Measurements from ENCODE around the gene FERMT1. TPM values are rescaled to one million over a fixed set of nuclear protein-coding genes. Genes with fewer than 3 reads are reported as not detected.

The FERMT1 gene
- total and polyA plus RNA-seq, 2 of the 4 experiments (the other 2 are of a cell fraction) = 1.8 to 2.3 TPM

DNA sequence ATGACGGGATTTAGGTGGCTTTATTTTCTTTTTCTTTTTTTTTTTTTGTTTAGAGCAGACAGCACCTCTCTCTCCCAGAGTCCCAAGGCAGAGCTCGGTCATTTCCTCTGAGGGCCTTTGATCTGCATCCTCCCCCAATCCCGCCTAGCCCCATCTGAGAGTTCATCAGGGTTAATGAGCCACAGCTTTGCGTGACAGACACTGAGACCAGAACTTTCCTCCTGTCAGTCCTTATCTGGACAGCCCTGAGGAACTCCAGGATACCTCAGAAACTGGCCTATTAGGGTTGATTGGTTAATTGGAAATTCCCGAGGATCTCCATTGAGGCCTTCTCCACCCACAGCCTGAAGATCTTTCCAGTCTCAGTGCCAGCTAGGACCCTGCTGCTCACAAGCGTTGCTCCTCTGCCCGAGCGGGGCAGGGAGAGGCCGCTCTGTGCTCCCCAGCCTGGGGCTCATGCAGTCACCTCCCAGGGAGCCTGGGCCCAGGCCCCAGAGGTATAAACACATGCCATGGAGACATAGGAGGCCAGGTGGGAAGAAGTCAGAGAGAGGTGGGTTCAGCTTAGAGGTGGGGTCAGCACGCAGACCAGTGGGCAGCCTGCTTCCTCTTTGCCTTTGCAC, 67.6 kb downstream of the FERMT1 start:
- ATAC-seq (ENCODE audit: low read depth) (no peak), DNase-seq (no peak)
- Histone ChIP-seq H3K56ac (ENCODE audit: extremely low read depth, insufficient read depth, low read length) (no peak overlapping the region), H3K4me1 (ENCODE audit: control insufficient read depth, insufficient read depth, low read length) (peaks cover 3% of the 10 kb centered on the region), H3K18ac (ENCODE audit: low read depth, low read length) (no peak overlapping the region), H3K4ac (ENCODE audit: low read depth, low read length) (no peak overlapping the region), H2AK9ac (replicated peaks; ENCODE audit: low read depth, low read length, poor library complexity) (no peak overlapping the region), H2BK20ac (ENCODE audit: low read depth, low read length) (no peak overlapping the region), H2BK5ac (ENCODE audit: low read depth, low read length, poor library complexity, severe bottlenecking) (no peak overlapping the region), H3K27me3 (ENCODE audit: control insufficient read depth, insufficient read depth, low read length) (peaks cover 18% of the 10 kb centered on the region), H2BK120ac (ENCODE audit: low read depth, low read length) (no peak overlapping the region), H4K5ac (ENCODE audit: low read depth, low read length) (no peak overlapping the region), H3K9me1 (ENCODE audit: insufficient read depth, low read length) (no peaks in the 10 kb centered on the region), H3K27ac (ENCODE audit: insufficient read depth, low read length) (no peak overlapping the region), H4K91ac (ENCODE audit: insufficient read depth, low read depth, low read length) (no peak overlapping the region), H3K79me1 (ENCODE audit: low read depth in 1 of 2, low read length in 2 of 2) (no peaks in the 10 kb centered on the region), H3K23ac (ENCODE audit: low read depth, low read length) (no peak overlapping the region), H2AK5ac (ENCODE audit: low read depth, low read length) (no peak overlapping the region), H2AFZ (replicated peaks; ENCODE audit: low read length, poor library complexity) (peak overlapping the region; percentile 11), H4K8ac (ENCODE audit: low read depth in 2 of 2, low read length in 2 of 2) (no peak overlapping the region), H4K20me1 (ENCODE audit: insufficient read depth, low read length) (no peaks in the 10 kb centered on the region), H2BK15ac (ENCODE audit: low read depth, low read length) (no peak overlapping the region), H3K9ac (ENCODE audit: low read depth, low read length) (no peak overlapping the region), H3K9me3 (ENCODE audit: control insufficient read depth, insufficient read depth, low read length) (no peaks in the 10 kb centered on the region), H3K36me3 (ENCODE audit: control insufficient read depth, insufficient read depth, low read length) (no peaks in the 10 kb centered on the region), H3K4me2 (ENCODE audit: low read depth, low read length) (no peak overlapping the region), H3K14ac (replicated peaks; ENCODE audit: low read depth, low read length) (no peak overlapping the region), H3K4me3 (ENCODE audit: insufficient read depth, low read depth, low read length) (no peak overlapping the region)
- in situ Hi-C loops (cut with MboI; ENCODE audit: low sequenced_read_pairs) = no loop called here
- dilution Hi-C loops (cut with HindIII; ENCODE audit: low sequenced_read_pairs, unreplicated experiment) = no loop called here
- no TSS peak for BruUV-seq (replicated peaks)
- WGBS, 2 experiments (ENCODE audit: extremely low coverage in 2 of 2, insufficient read length in 1 of 2) = no CpG with 5 or more reads among the region's 10 CpGs
- ChIA-PET POLR2A (ENCODE audit: unreplicated experiment) (no interaction called here), CTCF (no interaction called here)
- intact Hi-C loops (cut with micrococcal nuclease) = no loop called here
- no peak for TF ChIP-seq SMC3 (IDR thresholded peaks at IDR 0.05; ENCODE audit: low read depth, low read length)
- no peak for TF ChIP-seq CHD1 (IDR thresholded peaks at IDR 0.05; ENCODE audit: low read depth, low read length)
- no peak for TF ChIP-seq MAZ (IDR thresholded peaks at IDR 0.05; ENCODE audit: borderline replicate concordance, low read depth, low read length)
- no peak for TF ChIP-seq MAFK (IDR thresholded peaks at IDR 0.05; ENCODE audit: low read depth, low read length)
- TF ChIP-seq, protein P1, sequence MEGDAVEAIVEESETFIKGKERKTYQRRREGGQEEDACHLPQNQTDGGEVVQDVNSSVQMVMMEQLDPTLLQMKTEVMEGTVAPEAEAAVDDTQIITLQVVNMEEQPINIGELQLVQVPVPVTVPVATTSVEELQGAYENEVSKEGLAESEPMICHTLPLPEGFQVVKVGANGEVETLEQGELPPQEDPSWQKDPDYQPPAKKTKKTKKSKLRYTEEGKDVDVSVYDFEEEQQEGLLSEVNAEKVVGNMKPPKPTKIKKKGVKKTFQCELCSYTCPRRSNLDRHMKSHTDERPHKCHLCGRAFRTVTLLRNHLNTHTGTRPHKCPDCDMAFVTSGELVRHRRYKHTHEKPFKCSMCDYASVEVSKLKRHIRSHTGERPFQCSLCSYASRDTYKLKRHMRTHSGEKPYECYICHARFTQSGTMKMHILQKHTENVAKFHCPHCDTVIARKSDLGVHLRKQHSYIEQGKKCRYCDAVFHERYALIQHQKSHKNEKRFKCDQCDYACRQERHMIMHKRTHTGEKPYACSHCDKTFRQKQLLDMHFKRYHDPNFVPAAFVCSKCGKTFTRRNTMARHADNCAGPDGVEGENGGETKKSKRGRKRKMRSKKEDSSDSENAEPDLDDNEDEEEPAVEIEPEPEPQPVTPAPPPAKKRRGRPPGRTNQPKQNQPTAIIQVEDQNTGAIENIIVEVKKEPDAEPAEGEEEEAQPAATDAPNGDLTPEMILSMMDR (conservative IDR thresholded peaks at IDR 0.05; ENCODE audit: low read depth, low read length) = no peak
- no peak for TF ChIP-seq RCOR1 (IDR thresholded peaks at IDR 0.05; ENCODE audit: insufficient replicate concordance, low read length)
- TF ChIP-seq, protein P2, sequence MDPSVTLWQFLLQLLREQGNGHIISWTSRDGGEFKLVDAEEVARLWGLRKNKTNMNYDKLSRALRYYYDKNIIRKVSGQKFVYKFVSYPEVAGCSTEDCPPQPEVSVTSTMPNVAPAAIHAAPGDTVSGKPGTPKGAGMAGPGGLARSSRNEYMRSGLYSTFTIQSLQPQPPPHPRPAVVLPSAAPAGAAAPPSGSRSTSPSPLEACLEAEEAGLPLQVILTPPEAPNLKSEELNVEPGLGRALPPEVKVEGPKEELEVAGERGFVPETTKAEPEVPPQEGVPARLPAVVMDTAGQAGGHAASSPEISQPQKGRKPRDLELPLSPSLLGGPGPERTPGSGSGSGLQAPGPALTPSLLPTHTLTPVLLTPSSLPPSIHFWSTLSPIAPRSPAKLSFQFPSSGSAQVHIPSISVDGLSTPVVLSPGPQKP (IDR thresholded peaks at IDR 0.05; ENCODE audit: borderline replicate concordance, low read depth, low read length) = no peak
- TF ChIP-seq FOS (IDR thresholded peaks at IDR 0.05; ENCODE audit: low read depth, low read length) = no peak
- TF ChIP-seq NFE2L2 (IDR thresholded peaks at IDR 0.05; ENCODE audit: low read depth, low read length) = no peak
- TF ChIP-seq POLR2A (IDR thresholded peaks at IDR 0.05; ENCODE audit: low read depth, low read length) = no peak
- no peak for TF ChIP-seq RAD21 (IDR thresholded peaks at IDR 0.05; ENCODE audit: low read length)
- TF ChIP-seq MXI1 (IDR thresholded peaks at IDR 0.05; ENCODE audit: borderline replicate concordance, low read depth, low read length) = no peak
- TF ChIP-seq RFX5 (IDR thresholded peaks at IDR 0.05; ENCODE audit: low read depth, low read length) = no peak
- no peak for TF ChIP-seq BHLHE40 (IDR thresholded peaks at IDR 0.05; ENCODE audit: low read depth, low read length)
- no peak for TF ChIP-seq CEBPB (IDR thresholded peaks at IDR 0.05; ENCODE audit: low read depth, low read length)
- TF ChIP-seq, protein P3, sequence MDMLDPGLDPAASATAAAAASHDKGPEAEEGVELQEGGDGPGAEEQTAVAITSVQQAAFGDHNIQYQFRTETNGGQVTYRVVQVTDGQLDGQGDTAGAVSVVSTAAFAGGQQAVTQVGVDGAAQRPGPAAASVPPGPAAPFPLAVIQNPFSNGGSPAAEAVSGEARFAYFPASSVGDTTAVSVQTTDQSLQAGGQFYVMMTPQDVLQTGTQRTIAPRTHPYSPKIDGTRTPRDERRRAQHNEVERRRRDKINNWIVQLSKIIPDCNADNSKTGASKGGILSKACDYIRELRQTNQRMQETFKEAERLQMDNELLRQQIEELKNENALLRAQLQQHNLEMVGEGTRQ (IDR thresholded peaks at IDR 0.05; ENCODE audit: low read depth, low read length) = no peak
